GM19452 (cell line): Measurements from ENCODE around the gene PIM2.
"Not testable (repeated sequence)": the region's sequence is repeated elsewhere in the genome, so short reads cannot be mapped to it uniquely, and the experiment has no call there.

Source experiments
- ATAC-seq: cut with Tn5 transposase; IDR thresholded peaks from one replicate; pipeline ENCODE4 v1.9.1; 2021; ENCODE audit not compliant: unreplicated experiment

PIM2 gene

GRCh38 chrX:48883729-48884128 is 35.1 kb downstream of the PIM2 start:
- no peak for ATAC-seq

GRCh38 chrX:48876944-48877343 is 41.9 kb downstream of the PIM2 start:
- ATAC-seq, result not testable (repeated sequence)

DNA sequence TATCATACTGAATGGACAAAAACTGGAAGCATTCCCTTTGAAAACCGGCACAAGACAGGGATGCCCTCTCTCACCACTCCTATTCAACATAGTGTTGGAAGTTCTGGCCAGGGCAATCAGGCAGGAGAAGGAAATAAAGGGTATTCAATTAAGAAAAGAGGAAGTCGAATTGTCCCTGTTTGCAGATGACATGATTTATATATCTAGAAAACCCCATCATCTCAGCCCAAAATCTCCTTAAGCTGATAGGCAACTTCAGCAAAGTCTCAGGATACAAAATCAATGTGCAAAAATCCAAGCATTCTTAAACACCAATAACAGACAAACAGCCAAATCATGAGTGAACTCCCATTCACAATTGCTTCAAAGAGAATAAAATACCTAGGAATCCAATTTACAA is 46.8 kb downstream of the PIM2 start:
- not testable (repeated sequence) for ATAC-seq

- ATAC-seq, result no peak
Measured at GRCh38 chrX:48864210-48864609, 54.6 kb downstream of the PIM2 start.
